B cell (primary cell): ENCODE measurements around the gene PSMD9.

ENCODE experiments used
- EZH2 ChIP-seq: IDR thresholded peaks from 2 replicates; pipeline ENCODE4 v1.6.1; 2012; ENCODE audit warnings: borderline replicate concordance, low read depth, mild to moderate bottlenecking, moderate library complexity, low read length; ENCODE audit not compliant: insufficient read depth, poor library complexity, severe bottlenecking
- TF ChIP-seq, protein P1 (sequence below): fragments of 200-600 bp; IDR thresholded peaks from one replicate; pipeline ENCODE4 v1.8.0; 2022; ENCODE audit warnings: antibody characterized with exemption, mild to moderate bottlenecking

DNA sequence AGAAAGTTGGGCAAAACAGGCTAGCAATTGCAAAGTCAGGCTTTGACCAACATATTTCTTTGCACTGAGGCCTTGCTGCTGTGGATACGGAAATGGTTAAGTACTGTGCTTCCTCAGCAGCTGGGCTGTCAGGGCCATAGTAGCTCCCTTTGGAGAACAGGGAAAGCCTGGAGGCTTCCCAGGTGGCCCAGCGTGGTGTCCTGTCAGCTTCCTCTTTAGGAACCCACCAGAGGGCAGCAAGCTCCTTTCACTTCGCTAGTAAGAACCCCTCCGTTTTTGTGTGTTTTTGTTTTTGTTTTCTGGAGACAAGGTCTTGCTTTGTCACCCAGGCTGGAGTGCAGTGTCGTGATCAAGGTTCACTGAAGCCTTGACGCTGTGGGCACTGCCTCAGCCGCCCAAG lies 28.1 kb downstream of the PSMD9 start:
- no peak for TF ChIP-seq EZH2
- TF ChIP-seq, protein P1, sequence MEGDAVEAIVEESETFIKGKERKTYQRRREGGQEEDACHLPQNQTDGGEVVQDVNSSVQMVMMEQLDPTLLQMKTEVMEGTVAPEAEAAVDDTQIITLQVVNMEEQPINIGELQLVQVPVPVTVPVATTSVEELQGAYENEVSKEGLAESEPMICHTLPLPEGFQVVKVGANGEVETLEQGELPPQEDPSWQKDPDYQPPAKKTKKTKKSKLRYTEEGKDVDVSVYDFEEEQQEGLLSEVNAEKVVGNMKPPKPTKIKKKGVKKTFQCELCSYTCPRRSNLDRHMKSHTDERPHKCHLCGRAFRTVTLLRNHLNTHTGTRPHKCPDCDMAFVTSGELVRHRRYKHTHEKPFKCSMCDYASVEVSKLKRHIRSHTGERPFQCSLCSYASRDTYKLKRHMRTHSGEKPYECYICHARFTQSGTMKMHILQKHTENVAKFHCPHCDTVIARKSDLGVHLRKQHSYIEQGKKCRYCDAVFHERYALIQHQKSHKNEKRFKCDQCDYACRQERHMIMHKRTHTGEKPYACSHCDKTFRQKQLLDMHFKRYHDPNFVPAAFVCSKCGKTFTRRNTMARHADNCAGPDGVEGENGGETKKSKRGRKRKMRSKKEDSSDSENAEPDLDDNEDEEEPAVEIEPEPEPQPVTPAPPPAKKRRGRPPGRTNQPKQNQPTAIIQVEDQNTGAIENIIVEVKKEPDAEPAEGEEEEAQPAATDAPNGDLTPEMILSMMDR = no peak
